Measurements from ENCODE around the gene SKA1.

DNA sequence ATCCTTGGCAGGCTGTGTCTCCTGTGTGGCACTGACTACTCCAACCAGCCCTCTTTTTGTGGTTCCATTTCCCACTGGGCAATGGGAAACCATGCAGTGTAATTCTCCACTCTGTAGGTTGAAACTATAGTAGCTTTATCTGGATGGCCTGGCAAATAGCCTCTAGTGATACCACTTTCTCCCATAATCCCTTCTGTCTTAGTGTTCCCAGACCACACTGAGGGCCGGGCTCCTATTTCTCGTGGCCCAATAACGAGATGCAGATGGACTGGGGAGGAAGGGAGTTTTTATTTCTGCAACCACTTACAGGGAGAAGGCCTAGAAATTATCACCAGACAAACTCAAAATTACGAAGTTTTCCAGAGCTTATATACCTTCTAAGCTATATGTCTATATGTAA, 24.7 kb downstream of the SKA1 start:
- TF ChIP-seq SUZ12 (IDR thresholded peaks at IDR 0.05; ENCODE audit: extremely low read depth, insufficient read depth, insufficient read length): no peak
- no peak for TF ChIP-seq YY1 (IDR thresholded peaks at IDR 0.05; ENCODE audit: insufficient read depth, insufficient read length)

Data from NT2/D1 (cell line).